B cell (primary cell): ENCODE data around the gene PDZRN3. TPM values are rescaled to one million over a fixed set of nuclear protein-coding genes. Genes with fewer than 3 reads are reported as not detected.

Experiments used
- ATAC-seq: fragments of 200-7000 bp; cut with Tn5 transposase; one replicate; pipeline ENCODE4 v1.10.0; 2021; ENCODE audit warnings: low read depth, mild to moderate bottlenecking, moderate number of reproducible peaks, moderate library complexity
- CTCF ChIA-PET: fragments of 350-600 bp; sonication (Branson Sonifier 250); formaldehyde crosslinking; loops from one replicate; lab custom pipeline; 2021; ENCODE audit warnings: antibody characterized with exemption, inconsistent platforms; lab: Charles Lee
- POLR2A ChIA-PET: fragments of 350-600 bp; sonication (Branson Sonifier 250); formaldehyde crosslinking; loops from one replicate; lab custom pipeline; 2021; ENCODE audit warnings: antibody characterized with exemption; lab: Charles Lee
- DNase-seq: peaks from one replicate; pipeline ENCODE4 v3.0.0; 2013
- H2AFZ ChIP-seq: 2 replicates; pipeline ENCODE4 v1.6.1; 2012; ENCODE audit warnings: mild to moderate bottlenecking, low read depth, low read length; ENCODE audit not compliant: insufficient read depth, poor library complexity, severe bottlenecking
- H3K27ac ChIP-seq, 2 donors: 1 replicate in 1 of 2; 2 replicates in 1 of 2; pipeline ENCODE4 v1.5.1; 2012 to 2013; ENCODE audit warnings: low read length in 2 of 2, mild to moderate bottlenecking in 2 of 2, moderate library complexity in 1 of 2
- H3K27me3 ChIP-seq, 4 experiments: fragments of 200-600 bp in 1 of 4; sonication (generic) in 1 of 4; replicated peaks in 1 of 4; 1 replicate in 2 of 4; 2 replicates in 2 of 4; pipeline versions ENCODE4 v1.6.1 to v1.7.0; 2013 to 2016; ENCODE audit warnings: low read length in 3 of 4, mild to moderate bottlenecking in 2 of 4, mixed read lengths in 1 of 4, moderate library complexity in 1 of 4; ENCODE audit not compliant: insufficient read depth in 4 of 4, control insufficient read depth in 3 of 4; ENCODE audit errors: control extremely low read depth in 1 of 4
- H3K36me3 ChIP-seq, 2 experiments: replicated peaks in 1 of 2; 1 replicate in 1 of 2; 2 replicates in 1 of 2; pipeline versions ENCODE4 v1.6.1 to v1.7.1; 2013; ENCODE audit warnings: low read length in 1 of 2; ENCODE audit not compliant: insufficient read depth in 2 of 2, control insufficient read depth in 1 of 2; ENCODE audit errors: control extremely low read depth in 1 of 2, extremely low read depth in 1 of 2
- H3K4me1 ChIP-seq, 2 donors: fragments of 200-600 bp in 1 of 2; sonication (generic) in 1 of 2; 1 replicate in 1 of 2; 2 replicates in 1 of 2; pipeline versions ENCODE4 v1.5.1 to v1.6.1; 2013 to 2017; ENCODE audit warnings: low read length in 2 of 2; ENCODE audit not compliant: control insufficient read depth in 2 of 2, insufficient read depth in 2 of 2
- H3K4me2 ChIP-seq: replicated peaks from 2 replicates; pipeline ENCODE3; 2012; ENCODE audit warnings: mild to moderate bottlenecking, low read depth, low read length; ENCODE audit not compliant: poor library complexity, severe bottlenecking
- H3K4me3 ChIP-seq, 5 experiments: fragments of 200-600 bp in 1 of 5; sonication (generic) in 1 of 5; 1 replicate in 3 of 5; 2 replicates in 2 of 5; pipeline versions ENCODE4 v1.5.1 to v1.7.0; 2011 to 2016; ENCODE audit warnings: low read length in 4 of 5, mild to moderate bottlenecking in 4 of 5, low read depth in 2 of 5, control low read depth in 1 of 5, moderate library complexity in 1 of 5; ENCODE audit not compliant: insufficient read depth in 1 of 5; ENCODE audit errors: control extremely low read depth in 1 of 5, extremely low read depth in 1 of 5
- H3K79me2 ChIP-seq: fragments of 200-600 bp; sonication (generic); one replicate; pipeline ENCODE4 v1.6.0; 2016; ENCODE audit warnings: low read length; ENCODE audit not compliant: control insufficient read depth, insufficient read depth
- H3K9ac ChIP-seq: fragments of 200-600 bp; sonication (generic); 2 replicates; pipeline ENCODE4 v1.6.1; 2017; ENCODE audit warnings: mild to moderate bottlenecking, low read length, moderate library complexity
- H3K9me3 ChIP-seq, 3 donors: one replicate each; pipeline versions ENCODE4 v1.6.1 to v1.7.1; 2013; ENCODE audit warnings: low read length in 2 of 3; ENCODE audit not compliant: control insufficient read depth in 2 of 3, insufficient read depth in 1 of 3; ENCODE audit errors: control extremely low read depth in 1 of 3
- H4K20me1 ChIP-seq: 2 replicates; pipeline ENCODE4 v1.6.0; 2012; ENCODE audit warnings: mild to moderate bottlenecking, low read length; ENCODE audit not compliant: insufficient read depth, control insufficient read depth, poor library complexity, severe bottlenecking
- H3K27ac Mint-ChIP-seq: one replicate; pipeline ENCODE4 v1.8.0; 2021; ENCODE audit warnings: mixed read lengths
- H3K27me3 Mint-ChIP-seq: one replicate; pipeline ENCODE4 v1.8.0; 2021; ENCODE audit warnings: mixed read lengths
- H3K4me1 Mint-ChIP-seq: one replicate; pipeline ENCODE4 v1.8.0; 2021; ENCODE audit warnings: mixed read lengths
- H3K4me3 Mint-ChIP-seq: one replicate; pipeline ENCODE4 v1.8.0; 2021; ENCODE audit warnings: mixed read lengths
- H3K9me3 Mint-ChIP-seq: one replicate; pipeline ENCODE4 v1.8.0; 2022; ENCODE audit warnings: mixed read lengths; ENCODE audit not compliant: insufficient read depth
- EZH2 ChIP-seq: IDR thresholded peaks from 2 replicates; pipeline ENCODE4 v1.6.1; 2012; ENCODE audit warnings: borderline replicate concordance, low read depth, mild to moderate bottlenecking, moderate library complexity, low read length; ENCODE audit not compliant: insufficient read depth, poor library complexity, severe bottlenecking
- WGBS: methylation state at CpG from one replicate; pipeline ENCODE4 v1.1.5; 2013; ENCODE audit warnings: missing lambda C conversion rate; ENCODE audit not compliant: insufficient coverage; 5-methylcytosine and 5-hydroxymethylcytosine counted together
- intact Hi-C: fragments of 100-400 bp; cut with micrococcal nuclease; formaldehyde crosslinking; loops from one replicate; pipeline ENCODE4 v1.10.0; 2022
- polyA plus RNA-seq: library from polyadenylated mRNA; depleted of rRNA; stranded (reverse); fragments of >200 nt; gene quantifications from 2 replicates; pipeline ENCODE4 v1.2.3, GENCODE V29; 2012
- total RNA-seq, 2 donors: library from RNA; stranded (reverse); fragments of 120-200 nt in 1 of 2; gene quantifications; 1 replicate in 1 of 2; 2 replicates in 1 of 2; pipeline versions ENCODE4 v1.2.3 to v1.2.4, GENCODE V29; 2013 to 2022
- TF ChIP-seq, protein P1 (sequence below): fragments of 200-600 bp; IDR thresholded peaks from one replicate; pipeline ENCODE4 v1.8.0; 2022; ENCODE audit warnings: antibody characterized with exemption, mild to moderate bottlenecking

PDZRN3 gene
- total and polyA plus RNA-seq, 2 donors (not counting 1 experiment from before 2014, with no cell fraction given): not detected

DNA sequence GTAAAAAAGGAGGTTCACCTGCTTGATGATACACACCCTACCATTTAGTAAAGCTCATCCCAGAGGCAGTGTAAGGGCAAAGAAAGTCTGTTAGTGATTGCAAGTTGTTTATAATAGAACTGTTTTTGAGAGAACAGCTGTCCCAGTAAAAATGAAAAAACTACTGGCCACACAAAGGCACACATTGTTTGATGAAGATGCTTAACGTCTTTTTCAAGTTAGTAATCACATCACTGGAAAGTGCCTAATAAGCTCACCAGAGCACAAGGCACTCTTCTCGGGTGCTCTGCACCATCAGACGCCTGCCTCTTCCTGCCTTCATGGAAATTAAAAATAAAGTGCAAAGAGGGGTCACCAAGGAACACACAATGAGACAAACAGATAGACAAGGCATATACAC is 186.9 kb downstream of the PDZRN3 start:
- no peak for ATAC-seq
- no peaks in the 10 kb centered on the region for H3K9me3 ChIP-seq

DNA sequence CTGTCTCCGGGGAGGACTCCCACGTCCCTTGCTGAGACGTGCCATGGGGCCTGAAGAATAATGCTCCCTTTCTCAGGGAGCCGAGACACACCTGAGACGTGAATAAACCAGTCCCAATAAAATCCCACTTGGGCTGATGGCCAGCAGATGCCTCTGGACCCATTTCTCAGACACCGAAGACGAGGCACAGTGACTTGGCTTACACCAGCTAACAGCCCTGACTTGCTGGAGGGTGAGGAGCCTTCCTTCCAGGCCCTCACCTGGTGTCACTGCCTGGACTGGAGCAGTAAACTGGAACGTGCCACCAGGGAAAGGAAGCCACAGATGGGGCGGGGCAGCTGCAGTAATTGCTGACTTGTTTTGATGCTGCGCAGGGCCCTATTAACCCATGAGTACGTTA is 189.7 kb downstream of the PDZRN3 start:
- Mint-ChIP-seq H3K27me3 (peaks cover 10% of the 10 kb centered on the region), H3K9me3 (no peaks in the 10 kb centered on the region), H3K4me1 (no peaks in the 10 kb centered on the region), H3K27ac (no peak overlapping the region), H3K4me3 (no peak overlapping the region)
- ATAC-seq (no peak), DNase-seq (no peak)
- no peak overlapping the region for H3K4me3 ChIP-seq
- H3K27me3 ChIP-seq: no peaks in the 10 kb centered on the region
- no peaks in the 10 kb centered on the region for H4K20me1 ChIP-seq
- intact Hi-C loops: no loop called here
- no peaks in the 10 kb centered on the region for H3K4me1 ChIP-seq
- no peaks in the 10 kb centered on the region for H3K36me3 ChIP-seq
- H3K9me3 ChIP-seq: no peaks in the 10 kb centered on the region
- H3K79me2 ChIP-seq: no peaks in the 10 kb centered on the region
- no peak for TF ChIP-seq EZH2
- TF ChIP-seq, protein P1, sequence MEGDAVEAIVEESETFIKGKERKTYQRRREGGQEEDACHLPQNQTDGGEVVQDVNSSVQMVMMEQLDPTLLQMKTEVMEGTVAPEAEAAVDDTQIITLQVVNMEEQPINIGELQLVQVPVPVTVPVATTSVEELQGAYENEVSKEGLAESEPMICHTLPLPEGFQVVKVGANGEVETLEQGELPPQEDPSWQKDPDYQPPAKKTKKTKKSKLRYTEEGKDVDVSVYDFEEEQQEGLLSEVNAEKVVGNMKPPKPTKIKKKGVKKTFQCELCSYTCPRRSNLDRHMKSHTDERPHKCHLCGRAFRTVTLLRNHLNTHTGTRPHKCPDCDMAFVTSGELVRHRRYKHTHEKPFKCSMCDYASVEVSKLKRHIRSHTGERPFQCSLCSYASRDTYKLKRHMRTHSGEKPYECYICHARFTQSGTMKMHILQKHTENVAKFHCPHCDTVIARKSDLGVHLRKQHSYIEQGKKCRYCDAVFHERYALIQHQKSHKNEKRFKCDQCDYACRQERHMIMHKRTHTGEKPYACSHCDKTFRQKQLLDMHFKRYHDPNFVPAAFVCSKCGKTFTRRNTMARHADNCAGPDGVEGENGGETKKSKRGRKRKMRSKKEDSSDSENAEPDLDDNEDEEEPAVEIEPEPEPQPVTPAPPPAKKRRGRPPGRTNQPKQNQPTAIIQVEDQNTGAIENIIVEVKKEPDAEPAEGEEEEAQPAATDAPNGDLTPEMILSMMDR: no peak
- ChIA-PET CTCF (interaction anchor here (1.0 kb wide), 1 partner anchor 9 kb away, joined by 3 read pairs; no protein-coding TSS in a partner anchor), POLR2A (no interaction called here)
- H2AFZ ChIP-seq: no peak overlapping the region
- H3K27ac ChIP-seq: no peak overlapping the region
- no peak overlapping the region for H3K9ac ChIP-seq
- 76% methylated on average over 9 of the region's 11 CpGs for WGBS
- no peak overlapping the region for H3K4me2 ChIP-seq

More for the DNA sequence above, 186.9 kb downstream of the PDZRN3 start:
- Histone ChIP-seq H4K20me1 (no peaks in the 10 kb centered on the region), H3K4me2 (no peak overlapping the region), H3K4me1 (no peaks in the 10 kb centered on the region), H3K79me2 (no peaks in the 10 kb centered on the region), H3K4me3 (no peak overlapping the region), H3K36me3 (no peaks in the 10 kb centered on the region), H3K27ac (no peak overlapping the region), H3K9ac (no peak overlapping the region), H2AFZ (no peak overlapping the region), H3K27me3 (no peaks in the 10 kb centered on the region)
- Mint-ChIP-seq H3K27me3 (peaks cover 10% of the 10 kb centered on the region), H3K4me3 (no peak overlapping the region), H3K9me3 (no peaks in the 10 kb centered on the region), H3K27ac (no peak overlapping the region), H3K4me1 (no peaks in the 10 kb centered on the region)
- ChIA-PET POLR2A (no interaction called here), CTCF (no interaction called here)
- no peak for TF ChIP-seq EZH2
- TF ChIP-seq, protein P1: no peak
- intact Hi-C loops: no loop called here
- DNase-seq: no peak
- WGBS: 82% methylated on average over 3 of the region's 3 CpGs
